Keratinocyte (primary cell): ENCODE data around the gene ZNF543. TPM values are rescaled to one million over a fixed set of nuclear protein-coding genes. Genes with fewer than 3 reads are reported as not detected.

Experiments used
- DNase-seq: peaks from one replicate; pipeline ENCODE4 v3.0.0-alpha.2; 2011; ENCODE audit warnings: low read depth, missing footprints, low spot score
- FAIRE-seq: peaks from 2 replicates; lab custom pipeline; 2011; peaks lifted over from hg19 to GRCh38; lab: Jason Lieb, UNC
- H2AFZ ChIP-seq: 2 replicates; pipeline ENCODE4 v1.6.0; 2012; ENCODE audit warnings: low read length, control low read depth, inconsistent platforms; ENCODE audit not compliant: control insufficient read depth
- H3K27ac ChIP-seq: 2 replicates; pipeline ENCODE4 v1.5.1; 2011; ENCODE audit warnings: low read length; ENCODE audit not compliant: control insufficient read depth, insufficient read depth
- H3K27me3 ChIP-seq: 3 replicates; pipeline ENCODE4 v1.6.0; 2011; ENCODE audit warnings: low read length; ENCODE audit not compliant: control insufficient read depth, insufficient read depth; ENCODE audit errors: extremely low read depth
- H3K36me3 ChIP-seq, 2 experiments: 2 replicates in 1 of 2; 3 replicates in 1 of 2; pipeline ENCODE4 v1.5.1; 2011; ENCODE audit warnings: low read length in 2 of 2, mild to moderate bottlenecking in 1 of 2; ENCODE audit not compliant: control insufficient read depth in 2 of 2, insufficient read depth in 2 of 2; ENCODE audit errors: extremely low read depth in 1 of 2
- H3K4me1 ChIP-seq: 3 replicates; pipeline ENCODE4 v1.5.1; 2011; ENCODE audit warnings: low read length; ENCODE audit not compliant: control insufficient read depth, insufficient read depth; ENCODE audit errors: extremely low read depth
- H3K4me2 ChIP-seq: 3 replicates; pipeline ENCODE4 v1.6.0; 2011; ENCODE audit warnings: low read depth, low read length; ENCODE audit not compliant: control insufficient read depth, insufficient read depth; ENCODE audit errors: extremely low read depth
- H3K4me3 ChIP-seq, 3 experiments: fragments of 200-600 bp in 1 of 3; sonication (generic) in 1 of 3; 2 replicates in 2 of 3; 3 replicates in 1 of 3; pipeline ENCODE4 v1.5.1; 2011 to 2016; ENCODE audit warnings: low read length in 3 of 3, mild to moderate bottlenecking in 3 of 3, control low read depth in 2 of 3, inconsistent platforms in 1 of 3, low read depth in 1 of 3, mixed read lengths in 1 of 3, mixed run types in 1 of 3, moderate library complexity in 1 of 3; ENCODE audit not compliant: control insufficient read depth in 2 of 3, insufficient read depth in 2 of 3; ENCODE audit errors: extremely low read depth in 1 of 3
- H3K79me2 ChIP-seq: 2 replicates; pipeline ENCODE4 v1.6.0; 2012; ENCODE audit warnings: low read length; ENCODE audit not compliant: control insufficient read depth, insufficient read depth
- H3K9ac ChIP-seq: 3 replicates; pipeline ENCODE4 v1.6.0; 2011; ENCODE audit warnings: low read length; ENCODE audit not compliant: control insufficient read depth, insufficient read depth; ENCODE audit errors: extremely low read depth
- H3K9me1 ChIP-seq: 3 replicates; pipeline ENCODE4 v1.6.0; 2011; ENCODE audit warnings: low read length; ENCODE audit not compliant: control insufficient read depth, insufficient read depth; ENCODE audit errors: extremely low read depth
- H3K9me3 ChIP-seq: 2 replicates; pipeline ENCODE4 v1.5.1; 2012; ENCODE audit warnings: low read depth, low read length; ENCODE audit not compliant: control insufficient read depth
- H4K20me1 ChIP-seq: 3 replicates; pipeline ENCODE4 v1.6.0; 2011; ENCODE audit warnings: low read length; ENCODE audit not compliant: control insufficient read depth, insufficient read depth; ENCODE audit errors: extremely low read depth
- CTCF ChIP-seq, 3 experiments: IDR thresholded peaks in 1 of 3; conservative IDR thresholded peaks in 1 of 3; optimal IDR thresholded peaks in 1 of 3; 2 replicates in 2 of 3; 3 replicates in 1 of 3; pipeline versions ENCODE3 to v1.5.1; 2011; ENCODE audit warnings: low read length in 3 of 3, mild to moderate bottlenecking in 3 of 3, moderate library complexity in 2 of 3, control low read depth in 1 of 3, inconsistent platforms in 1 of 3; ENCODE audit not compliant: insufficient read depth in 2 of 3; ENCODE audit errors: extremely low read depth in 1 of 3
- EZH2 ChIP-seq: IDR thresholded peaks from one replicate; pipeline ENCODE4 v1.6.1; 2012; ENCODE audit warnings: inconsistent platforms, mild to moderate bottlenecking, low read length, moderate library complexity
- dilution Hi-C: fragments of 300-500 bp; cut with MboI; formaldehyde crosslinking; loops from one replicate; pipeline ENCODE4 v1.7.0; 2020; ENCODE audit warnings: low sequenced_read_pairs; ENCODE audit not compliant: extremely low pct_ligation_motif_present
- polyA plus RNA-seq, 5 experiments: library from polyadenylated mRNA; depleted of rRNA in 3 of 5; stranded (reverse) in 3 of 5; stranded (forward) in 1 of 5; unstranded in 1 of 5; fragments of >200 nt; gene quantifications; 1 replicate in 1 of 5; 2 replicates in 3 of 5; 3 replicates in 1 of 5; pipeline versions ENCODE4 v1.2.1 to v1.2.3, GENCODE V29; 2011 to 2012; ENCODE audit warnings: missing spikeins in 2 of 5, low read depth in 1 of 5, low replicate concordance in 1 of 5

The ZNF543 gene
- polyA plus RNA-seq, 1 donor (not counting 4 experiments of a cell fraction or from before 2014, with no cell fraction given), result 2.5 TPM

GRCh38 chr19:57355916-57356315 is 35.6 kb downstream of the ZNF543 start:
- peaks cover 6 to 25% of the 10 kb centered on the region in 2 experiments for H3K36me3 ChIP-seq
- H3K9ac ChIP-seq, result no peak overlapping the region
- H3K27me3 ChIP-seq, result no peaks in the 10 kb centered on the region
- no peak for TF ChIP-seq CTCF (optimal IDR thresholded peaks at IDR 0.05 in 1 of 3, IDR thresholded peaks at IDR 0.05 in 1 of 3, conservative IDR thresholded peaks at IDR 0.05 in 1 of 3; ENCODE audit: extremely low read depth in 1 of 3, insufficient read depth in 2 of 3, low read length in 3 of 3)
- TF ChIP-seq EZH2, result no peak
- H3K4me2 ChIP-seq, result no peak overlapping the region
- FAIRE-seq, result no peak
- no peak overlapping the region for H2AFZ ChIP-seq
- no peak overlapping the region for H3K4me3 ChIP-seq
- peaks cover 9% of the 10 kb centered on the region for H3K4me1 ChIP-seq
- peaks cover 40% of the 10 kb centered on the region for H3K79me2 ChIP-seq
- H3K27ac ChIP-seq, result no peak overlapping the region
- no peaks in the 10 kb centered on the region for H4K20me1 ChIP-seq
- DNase-seq, result no peak
- dilution Hi-C loops, result no loop called here
- no peaks in the 10 kb centered on the region for H3K9me3 ChIP-seq
- H3K9me1 ChIP-seq, result no peaks in the 10 kb centered on the region

- Histone ChIP-seq H3K4me1 (peaks cover 4% of the 10 kb centered on the region), H3K36me3 (peaks cover 6 to 25% of the 10 kb centered on the region in 2 experiments), H3K4me2 (no peak overlapping the region), H3K9ac (no peak overlapping the region), H3K27ac (no peak overlapping the region), H2AFZ (no peak overlapping the region), H3K79me2 (peaks cover 27% of the 10 kb centered on the region), H3K9me1 (no peaks in the 10 kb centered on the region), H4K20me1 (no peaks in the 10 kb centered on the region), H3K9me3 (no peaks in the 10 kb centered on the region), H3K27me3 (no peaks in the 10 kb centered on the region), H3K4me3 (no peak overlapping the region)
- DNase-seq (no peak), FAIRE-seq (no peak)
- dilution Hi-C loops, result no loop called here
- TF ChIP-seq EZH2 (no peak), CTCF (optimal IDR thresholded peaks at IDR 0.05 in 1 of 3, IDR thresholded peaks at IDR 0.05 in 1 of 3, conservative IDR thresholded peaks at IDR 0.05 in 1 of 3; ENCODE audit: extremely low read depth in 1 of 3, insufficient read depth in 2 of 3, low read length in 3 of 3) (no peak)
Measured at GRCh38 chr19:57357406-57357805, 37.1 kb downstream of the ZNF543 start.
